Fibroblast of skin of left biceps (primary cell): ENCODE results near the gene TFAP2B.

Source experiments
- DNase-seq, 2 experiments: peaks; one replicate each; pipeline ENCODE4 v3.0.0-alpha.2; 2013; ENCODE audit warnings: low read depth in 2 of 2

TFAP2B gene

DNA sequence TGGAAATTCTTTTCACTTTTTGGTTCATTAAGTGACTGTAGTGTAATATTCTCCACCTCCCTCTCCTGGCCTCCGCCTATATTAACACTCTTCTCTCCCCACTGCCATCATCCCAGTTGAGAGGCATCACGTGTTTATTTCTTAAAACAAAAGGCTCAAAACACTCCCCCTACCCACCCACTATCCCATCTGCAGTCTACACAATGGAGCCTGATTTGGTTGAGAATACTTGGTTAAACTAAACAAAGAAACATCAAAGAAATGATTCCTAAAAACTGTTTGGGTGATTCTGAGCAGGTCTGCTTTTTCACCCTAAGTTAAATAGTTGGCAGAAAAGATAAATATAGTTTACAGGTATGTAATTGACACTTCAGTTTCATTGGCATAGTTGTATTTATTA lies 5.9 kb downstream of the TFAP2B start:
- no peak for DNase-seq

DNA sequence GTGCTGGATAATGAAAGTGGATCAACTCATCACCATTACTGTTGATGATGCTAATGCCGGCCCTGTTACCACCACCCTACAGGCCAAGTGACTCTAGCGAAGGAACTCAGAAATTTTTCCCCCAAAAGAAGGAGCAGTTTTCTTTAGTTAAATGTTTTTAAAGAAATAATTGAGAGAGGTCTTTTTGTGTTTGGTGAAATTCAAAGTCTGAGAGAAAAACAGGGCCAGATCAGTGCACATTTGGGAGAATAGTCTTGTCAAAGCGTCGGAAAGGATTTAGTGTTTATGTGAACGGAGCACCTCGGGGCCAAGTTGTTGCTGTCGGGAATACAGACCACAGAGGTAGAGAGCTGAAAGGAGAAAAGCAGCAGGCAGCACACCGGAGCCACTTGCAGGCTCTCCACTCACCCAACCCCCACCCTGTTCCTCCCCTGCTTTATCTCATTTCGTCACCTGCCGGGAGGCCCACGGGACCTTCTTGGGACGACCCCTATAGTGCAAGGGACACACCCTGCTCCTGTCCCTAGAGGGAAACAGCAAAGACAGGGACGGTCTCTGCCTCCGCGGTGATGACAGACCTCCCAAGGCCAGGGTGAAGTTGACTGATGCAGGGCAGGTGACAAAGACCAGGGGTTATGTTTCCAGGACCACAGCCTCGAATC lies 6.8 kb downstream of the TFAP2B start:
- DNase-seq = no peak

DNA sequence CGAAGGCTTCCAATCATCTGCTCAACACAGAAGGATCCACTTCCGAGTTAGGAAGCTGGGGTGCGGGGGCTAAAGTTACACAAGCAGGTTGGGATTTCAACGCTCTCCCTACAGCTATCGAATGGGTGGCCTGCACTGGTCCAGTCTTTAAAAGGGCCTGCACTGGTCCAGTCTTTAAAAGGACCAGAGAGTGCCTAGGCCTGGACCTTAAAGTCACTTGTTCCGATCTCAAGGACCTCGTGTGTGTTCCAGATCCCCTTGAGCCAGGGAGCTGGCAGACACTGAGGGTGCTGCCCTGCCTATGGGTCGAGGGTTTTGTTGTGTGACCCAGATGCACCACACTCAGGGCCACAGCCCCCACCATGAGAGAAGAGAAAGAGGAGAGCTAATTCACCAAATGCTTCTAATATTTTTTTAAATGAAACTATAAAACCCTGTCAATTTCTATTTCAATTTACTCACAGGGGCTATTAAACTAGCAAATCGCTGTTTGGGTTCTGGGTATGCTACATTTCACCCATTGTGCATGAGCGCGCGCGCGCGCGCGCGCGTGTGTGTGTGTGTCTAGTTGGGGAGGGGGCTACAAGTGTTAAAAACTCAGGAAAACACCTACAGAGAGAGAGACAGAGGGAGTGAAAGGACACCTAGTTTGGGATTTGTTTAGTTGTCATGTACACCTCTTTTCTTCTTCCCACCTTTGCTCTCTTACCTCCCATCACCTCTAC lies 7.5 kb downstream of the TFAP2B start:
- no peak for DNase-seq

DNA sequence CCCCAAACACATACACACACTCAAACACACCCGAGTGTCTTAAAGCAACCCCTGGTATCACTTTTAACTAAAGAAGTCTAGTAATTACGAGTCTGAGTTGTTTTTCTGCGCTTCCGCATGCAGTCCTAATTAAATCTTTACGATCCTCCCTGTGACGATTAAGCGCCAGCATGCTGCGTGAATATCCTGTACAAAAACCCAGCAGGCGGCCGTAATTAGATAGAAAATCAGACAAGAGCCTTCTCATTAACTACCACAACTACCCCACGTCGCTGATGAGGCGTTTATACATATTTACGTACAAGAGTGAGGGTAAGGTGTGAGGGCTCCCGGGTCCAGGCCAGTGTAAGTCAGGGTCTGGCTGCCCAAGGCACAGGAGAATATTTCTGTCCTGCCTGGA lies 8.1 kb downstream of the TFAP2B start:
- DNase-seq = no peak

DNA sequence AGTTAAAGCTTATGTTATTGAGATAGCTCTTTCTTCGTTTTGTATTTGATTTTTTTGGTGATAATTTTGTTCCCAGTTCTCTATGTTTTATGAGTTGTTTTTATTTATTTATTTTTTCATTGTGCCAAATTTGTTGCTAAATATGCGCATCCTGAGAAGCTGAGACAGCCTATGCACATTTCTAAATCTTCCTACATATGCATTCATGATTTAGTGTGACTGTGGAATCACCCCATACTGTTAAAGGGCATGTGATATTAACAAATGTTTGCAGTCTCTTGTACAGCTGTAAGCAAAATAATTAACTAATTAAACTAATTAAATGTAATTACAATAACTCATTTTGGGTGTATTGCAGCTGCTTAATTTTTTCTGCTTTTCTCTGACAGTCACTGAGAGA lies 10.4 kb downstream of the TFAP2B start:
- DNase-seq = no peak

DNA sequence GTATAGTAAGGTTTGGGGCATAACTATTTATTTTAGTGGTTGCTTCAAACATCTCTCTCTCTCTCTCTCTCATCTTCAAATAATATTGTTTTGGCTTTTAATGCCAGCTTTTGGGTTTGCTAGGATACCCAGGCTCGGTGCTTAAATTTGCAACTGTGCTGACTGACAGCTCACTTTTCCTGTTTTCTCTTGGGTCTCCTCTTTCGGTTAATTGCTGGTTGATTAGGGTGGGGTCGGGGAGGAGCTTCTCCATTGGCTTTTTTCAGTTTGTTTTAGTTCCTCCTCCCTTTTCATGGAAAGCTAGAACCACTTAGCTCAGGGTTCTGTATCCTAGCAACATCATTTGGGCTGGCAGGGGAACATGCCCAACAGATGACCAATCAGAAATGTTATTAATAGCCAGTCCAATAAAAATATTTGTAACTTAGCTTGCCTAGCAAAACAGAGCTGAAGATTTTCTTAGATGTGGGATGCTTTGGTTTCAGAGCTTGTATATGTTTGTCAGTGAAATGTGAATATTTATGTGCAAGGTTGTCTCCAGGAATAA lies 11.3 kb downstream of the TFAP2B start:
- no peak for DNase-seq

DNA sequence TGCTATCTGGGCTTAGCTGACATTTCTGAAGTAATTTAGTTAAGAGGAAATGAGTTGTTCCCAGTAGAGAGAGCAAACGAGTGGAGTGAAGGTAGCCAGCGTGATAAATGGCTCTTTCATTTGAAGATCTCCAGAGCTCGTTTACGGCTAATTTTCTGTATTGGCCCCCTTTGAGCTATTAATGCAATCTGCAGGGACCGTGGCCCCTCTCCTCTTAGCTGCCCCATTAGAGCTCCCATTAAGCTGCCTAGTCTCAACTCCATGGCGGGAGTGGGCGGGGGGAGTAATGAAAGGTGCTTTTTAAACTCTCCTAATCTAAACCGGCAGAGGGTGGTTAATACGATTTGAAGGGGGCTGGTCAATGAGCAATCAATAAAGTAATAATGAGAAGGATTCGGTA lies 12.5 kb downstream of the TFAP2B start:
- DNase-seq = no peak

DNA sequence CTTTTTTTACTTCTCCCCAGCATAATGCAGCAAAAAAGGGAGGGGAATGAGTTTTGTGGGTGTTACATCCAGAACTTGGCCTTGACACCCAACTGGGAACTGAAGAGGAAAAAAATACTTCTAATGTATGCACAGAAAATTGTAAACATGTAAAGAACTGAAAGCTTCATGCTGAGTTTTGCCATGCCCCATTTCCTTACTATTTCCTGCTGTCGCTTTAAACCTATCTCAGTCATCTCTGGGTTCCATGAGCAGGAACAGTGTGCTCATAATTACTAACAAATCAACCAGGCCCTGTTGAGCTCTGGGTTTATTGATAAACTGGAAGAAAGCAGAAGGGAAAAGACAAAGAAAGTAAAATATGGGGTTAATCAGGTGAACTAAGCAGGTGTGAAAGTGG lies 14.2 kb downstream of the TFAP2B start:
- no peak for DNase-seq

DNA sequence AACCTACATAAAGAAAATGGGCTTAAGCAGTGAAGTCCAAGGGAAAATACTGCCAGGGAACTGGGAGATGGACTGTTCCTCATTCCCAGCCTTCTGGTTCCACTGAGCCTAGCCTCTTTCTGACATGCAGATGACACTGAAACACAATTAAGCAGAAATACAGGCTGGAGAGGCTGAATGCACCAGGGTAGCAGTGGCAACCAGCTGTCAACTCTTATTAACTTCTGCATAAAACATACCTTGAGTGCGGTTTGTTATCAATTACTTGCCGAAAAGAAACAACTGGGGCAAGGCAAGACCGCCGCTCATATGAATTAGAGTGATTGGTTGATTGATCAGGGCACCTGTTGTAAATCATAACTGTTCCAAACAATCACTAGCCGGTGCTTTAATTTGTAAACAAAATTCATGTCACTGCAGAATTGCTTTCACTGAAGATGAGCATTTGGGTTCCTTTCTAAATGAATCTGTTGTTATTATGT lies 16.3 kb downstream of the TFAP2B start:
- no peak for DNase-seq

DNA sequence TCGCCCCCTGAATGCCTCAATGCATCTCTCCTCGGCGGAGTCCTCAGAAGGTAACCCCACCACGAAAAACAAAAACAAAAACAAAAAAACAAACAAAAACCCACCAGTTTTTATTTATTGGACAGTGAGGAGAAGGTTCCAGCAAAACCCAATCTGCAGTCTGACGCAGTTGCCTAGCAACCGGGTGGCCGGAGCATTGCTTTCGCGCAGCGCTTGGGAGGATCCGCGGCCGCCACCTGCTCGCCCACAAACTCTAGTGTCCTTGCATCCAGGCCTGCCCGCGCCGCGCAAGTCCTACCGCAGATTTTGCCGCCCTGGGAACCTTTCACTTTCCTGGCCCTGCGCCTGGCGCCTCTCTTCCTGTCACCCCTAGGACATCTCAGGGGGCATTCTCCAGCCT lies 17.6 kb downstream of the TFAP2B start:
- DNase-seq = no peak

DNA sequence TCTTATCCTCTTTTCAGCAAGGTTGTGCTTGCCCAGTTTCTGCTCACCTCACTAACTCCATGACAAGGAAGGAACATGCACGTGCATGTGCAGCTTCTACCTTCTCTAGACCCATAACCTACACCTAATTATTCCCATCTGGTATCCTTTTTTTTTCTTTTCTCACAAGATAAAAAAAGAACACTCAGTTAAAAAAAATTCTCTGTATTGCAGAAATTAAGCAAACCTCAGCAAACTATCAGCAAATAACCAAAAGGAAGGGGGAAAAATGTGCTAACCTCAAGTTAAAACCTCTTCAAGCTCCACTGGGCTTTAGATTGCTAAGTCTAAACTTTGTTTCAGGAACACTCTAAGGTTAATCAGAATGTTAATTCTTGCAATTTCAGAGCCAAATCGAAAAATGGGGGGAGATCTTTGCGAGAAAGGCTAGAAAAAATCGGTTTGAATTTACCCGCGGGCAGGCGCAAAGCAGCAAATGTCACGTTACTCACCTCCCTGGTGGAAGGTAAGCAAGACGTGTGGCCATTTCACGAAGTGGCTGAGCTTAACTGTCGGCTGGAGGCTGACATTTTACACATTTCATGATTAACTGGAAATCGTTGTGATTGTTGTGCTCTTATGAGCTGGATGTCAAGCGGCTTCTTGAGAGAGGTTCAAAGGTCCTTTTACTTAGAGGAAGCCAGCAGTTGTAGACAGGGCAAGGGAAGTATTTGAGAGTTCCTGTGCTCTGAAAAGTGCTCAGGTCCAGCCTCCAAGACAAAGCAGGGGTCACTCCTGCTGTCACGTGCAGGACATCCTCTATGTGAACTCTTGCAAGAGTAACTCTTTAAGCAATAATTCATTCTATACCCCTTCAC lies 19.1 kb downstream of the TFAP2B start:
- no peak for DNase-seq

DNA sequence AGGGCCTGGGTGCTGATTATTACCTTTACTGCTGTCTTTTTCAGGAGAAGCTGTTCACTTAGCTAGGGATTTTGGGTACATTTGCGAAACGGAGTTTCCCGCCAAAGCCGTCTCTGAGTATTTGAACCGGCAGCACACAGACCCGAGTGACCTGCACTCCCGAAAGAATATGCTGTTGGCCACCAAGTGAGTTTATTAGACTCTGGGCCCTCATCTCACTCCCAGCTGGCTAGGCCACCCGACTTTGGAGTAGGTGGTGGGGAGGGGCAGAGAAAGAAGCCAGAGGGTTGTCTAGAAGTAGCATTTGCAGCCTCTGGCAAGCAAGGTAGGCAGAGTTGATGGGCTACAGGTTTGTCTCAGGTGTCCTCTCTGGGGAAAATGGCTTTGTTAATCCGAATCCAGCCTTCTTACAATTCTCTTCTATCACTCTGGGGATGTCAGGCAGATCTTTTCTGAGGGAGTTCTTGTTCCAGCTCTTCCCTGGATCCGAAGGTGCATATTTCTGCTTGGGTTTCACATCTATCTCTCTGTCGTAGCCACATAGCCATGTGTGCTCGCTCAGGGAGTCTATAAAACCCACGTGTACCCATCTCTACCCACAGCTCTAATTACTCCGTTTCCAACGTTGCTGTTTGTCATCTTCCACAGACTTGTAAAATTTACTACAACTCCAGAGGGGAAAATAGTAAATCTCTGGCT lies 21.6 kb downstream of the TFAP2B start:
- no peak for DNase-seq

DNA sequence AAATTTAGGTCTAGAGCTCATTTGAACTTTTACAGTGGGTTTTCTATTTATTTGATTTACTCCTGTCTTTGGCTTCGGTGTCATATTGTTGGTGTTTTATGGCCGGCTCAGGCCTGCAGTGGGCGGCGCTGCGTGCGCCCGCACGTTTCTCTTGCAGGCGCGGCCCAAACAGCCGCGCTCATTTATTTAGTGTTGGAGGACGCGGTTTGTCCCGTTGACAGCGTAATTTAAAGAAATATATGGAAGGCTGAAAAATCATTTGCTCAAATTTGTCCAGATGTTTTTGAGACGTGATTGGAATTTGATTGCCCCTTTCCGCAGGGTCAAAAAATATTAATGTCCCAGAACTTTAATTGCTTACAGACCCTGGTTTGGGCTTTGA lies 22.1 kb downstream of the TFAP2B start:
- DNase-seq = no peak

DNA sequence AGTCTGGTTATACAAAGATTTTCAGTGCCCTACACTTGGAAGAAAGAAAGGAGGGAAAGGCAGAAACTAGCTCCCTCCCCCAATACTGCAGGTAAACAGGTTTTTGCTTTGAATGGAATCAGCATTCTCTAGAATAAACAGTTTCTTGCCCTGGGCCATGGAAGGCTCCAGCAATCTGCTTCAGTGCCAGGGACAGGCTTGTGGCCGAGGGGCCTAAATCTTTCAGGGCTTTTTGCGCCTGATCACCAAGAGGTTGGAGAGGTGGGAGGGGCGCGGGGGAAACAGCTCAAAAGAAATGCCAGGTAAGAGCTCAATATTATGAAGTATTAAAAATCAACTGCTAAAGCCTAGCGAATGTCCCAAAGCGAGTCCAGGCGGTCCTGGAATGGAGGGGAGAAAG lies 23.8 kb downstream of the TFAP2B start:
- DNase-seq = no peak

DNA sequence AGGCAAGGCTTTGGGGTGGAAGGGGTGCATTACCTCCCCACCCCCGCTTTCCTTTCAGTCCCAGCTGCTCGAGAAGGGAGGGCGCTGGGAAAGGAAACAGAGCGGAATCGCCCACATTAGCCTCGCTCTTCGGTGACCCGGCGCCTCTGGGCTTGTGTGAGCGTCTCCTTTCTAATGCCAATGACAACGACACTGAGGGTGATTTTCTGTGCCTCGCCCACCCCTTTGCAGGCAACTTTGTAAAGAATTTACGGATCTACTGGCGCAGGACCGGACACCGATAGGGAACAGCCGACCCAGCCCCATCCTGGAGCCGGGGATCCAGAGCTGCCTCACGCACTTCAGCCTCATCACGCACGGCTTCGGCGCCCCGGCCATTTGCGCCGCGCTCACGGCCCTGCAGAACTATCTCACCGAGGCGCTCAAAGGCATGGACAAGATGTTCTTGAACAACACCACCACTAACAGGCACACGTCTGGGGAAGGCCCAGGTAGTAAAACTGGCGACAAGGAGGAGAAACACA lies 24.3 kb downstream of the TFAP2B start:
- no peak for DNase-seq

DNA sequence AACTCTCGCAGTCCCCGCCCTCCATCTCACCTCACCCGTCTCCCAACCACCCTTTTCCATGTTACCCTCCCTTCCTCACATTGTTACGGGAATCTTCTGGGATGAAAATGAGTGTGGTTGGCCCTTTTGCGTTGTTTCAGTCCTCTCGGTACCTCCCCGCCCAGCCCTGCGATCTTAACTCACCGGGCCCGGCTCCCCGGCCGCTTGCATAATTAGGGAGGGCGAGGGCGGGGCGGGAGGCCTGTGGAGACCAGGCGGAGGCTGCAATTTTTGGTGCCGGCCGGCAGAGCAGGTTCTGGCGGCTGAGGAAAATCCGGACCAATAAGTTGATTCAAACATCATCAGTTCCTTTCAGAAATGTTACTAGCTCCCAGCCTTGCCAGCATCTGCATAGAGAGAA lies 25.2 kb downstream of the TFAP2B start:
- DNase-seq = no peak

DNA sequence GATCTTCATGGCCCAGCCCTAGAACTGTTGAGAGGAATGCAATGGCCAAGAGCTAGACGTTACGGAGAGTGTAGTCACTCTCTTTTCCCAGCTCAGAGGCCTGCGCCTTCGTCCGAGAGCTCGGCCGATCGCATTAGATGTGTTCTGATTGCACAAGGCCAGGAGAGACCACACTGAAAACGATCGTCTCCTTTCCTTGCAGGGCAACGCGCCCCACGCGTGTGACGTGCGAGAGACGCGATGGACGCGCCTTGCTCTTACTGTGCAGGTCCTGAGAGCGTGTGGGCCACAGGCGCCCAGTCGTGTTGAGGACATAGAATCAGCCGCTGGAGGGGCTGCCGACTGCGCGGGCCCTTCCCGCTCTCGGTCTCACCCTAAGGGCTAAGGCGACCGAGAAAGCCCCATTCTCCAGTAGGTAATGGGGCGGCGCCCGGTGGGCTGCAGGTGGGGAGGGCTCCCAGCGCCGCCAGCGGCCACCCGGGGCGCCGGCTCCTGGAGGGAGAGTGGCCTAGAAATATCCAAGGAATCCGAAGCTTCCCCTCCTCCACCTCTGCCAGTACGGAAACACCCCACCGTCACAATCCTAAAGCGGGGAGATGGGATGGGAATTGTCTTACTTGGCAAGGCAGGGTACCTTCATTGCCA lies 26.9 kb downstream of the TFAP2B start:
- no peak for DNase-seq

DNA sequence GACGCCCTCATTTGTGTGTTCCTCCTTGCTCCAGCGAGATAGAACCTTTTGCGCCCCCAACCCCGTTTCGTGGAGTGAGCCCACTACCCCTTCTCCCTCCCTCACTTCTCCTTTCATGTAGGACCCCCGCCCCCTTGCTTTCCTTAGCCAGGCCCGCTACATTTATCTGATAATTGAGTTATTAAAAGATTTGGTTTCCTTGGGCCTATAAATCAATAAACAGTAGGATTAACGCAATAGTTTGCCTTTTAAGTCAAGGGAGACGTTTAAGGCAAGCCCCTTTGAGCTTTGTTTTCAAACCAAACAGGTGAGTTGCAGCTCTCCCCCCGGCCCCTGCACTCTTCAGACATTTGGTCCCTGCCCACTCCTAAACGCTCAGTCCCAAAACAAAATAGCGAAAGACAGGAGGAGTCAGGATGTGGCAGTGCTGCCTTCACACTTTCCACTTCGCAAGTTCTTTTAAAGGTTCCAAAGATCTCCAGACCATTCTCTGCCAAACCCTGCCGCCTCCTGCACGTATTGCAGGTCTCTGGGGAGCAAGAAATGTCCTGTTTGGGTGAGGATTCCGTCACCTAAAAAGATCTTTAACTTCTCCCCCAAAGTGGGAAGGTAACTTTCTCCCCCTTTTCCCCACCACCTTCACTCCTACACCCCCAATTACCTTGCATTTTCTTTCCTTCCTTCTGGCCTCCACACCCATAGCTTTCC lies 27.6 kb downstream of the TFAP2B start:
- no peak for DNase-seq

DNA sequence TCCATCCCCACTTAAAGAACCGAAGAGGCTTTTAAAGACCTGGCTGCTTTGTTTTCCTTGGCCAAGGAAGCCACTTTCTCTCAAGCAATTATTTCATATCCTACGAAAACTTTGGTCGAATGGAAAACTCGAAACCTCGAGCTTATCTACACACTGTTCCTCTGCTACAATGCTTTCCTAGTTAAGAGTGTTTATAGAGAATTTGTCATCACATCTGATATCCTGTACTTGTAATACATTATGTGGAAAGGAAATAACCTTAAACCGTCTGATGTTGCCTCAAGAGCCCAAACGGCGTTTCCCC lies 28.1 kb downstream of the TFAP2B start:
- DNase-seq = no peak

DNA sequence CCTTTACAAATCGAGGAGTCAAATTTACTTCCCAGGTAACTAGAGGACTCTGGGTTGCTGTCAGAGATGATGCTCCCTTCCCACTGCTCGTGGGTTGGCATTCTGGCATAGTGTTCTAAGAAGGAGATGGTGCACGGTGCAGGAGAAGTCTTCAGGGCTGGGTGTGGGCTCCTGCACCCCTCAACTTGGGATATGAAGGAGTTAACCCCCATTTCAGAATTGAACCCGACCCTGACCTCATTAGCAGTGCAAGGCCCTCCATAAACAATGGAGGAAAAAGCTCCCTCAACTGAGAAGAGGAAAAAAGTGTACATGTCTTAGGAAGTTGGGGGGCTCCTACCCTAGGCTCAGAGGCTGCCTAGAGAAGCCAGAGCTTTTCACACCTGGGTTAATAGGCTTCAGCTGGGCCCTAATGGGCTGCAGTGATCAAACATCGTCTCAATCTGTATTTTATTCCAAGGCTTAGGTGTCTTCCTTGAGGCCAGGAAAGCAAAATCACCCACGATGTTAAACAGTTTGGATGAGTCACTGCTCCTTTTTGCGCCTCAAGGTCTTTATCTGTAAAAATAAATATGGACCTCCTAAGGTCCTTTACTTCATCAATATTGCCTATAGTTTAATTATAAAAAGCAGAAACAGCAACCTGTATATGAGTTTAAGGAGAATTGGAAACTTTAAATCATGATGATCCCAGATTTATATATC lies 29.4 kb downstream of the TFAP2B start:
- no peak for DNase-seq
